NCI-H524 treated with DMSO at 0.1 percent for 48 hours (cell line): Measurements from ENCODE around the gene GPSM3.
A peak's percentile ranks its signal among the peaks of the same experiment; 100 is the strongest.
"Not testable (repeated sequence)": the region's sequence is repeated elsewhere in the genome, so short reads cannot be mapped to it uniquely, and the experiment has no call there.

ENCODE experiments used
- DNase-seq: peaks from one replicate; lab custom pipeline; 2025; lab: John Stamatoyannopoulos, UW

The GPSM3 gene

DNA sequence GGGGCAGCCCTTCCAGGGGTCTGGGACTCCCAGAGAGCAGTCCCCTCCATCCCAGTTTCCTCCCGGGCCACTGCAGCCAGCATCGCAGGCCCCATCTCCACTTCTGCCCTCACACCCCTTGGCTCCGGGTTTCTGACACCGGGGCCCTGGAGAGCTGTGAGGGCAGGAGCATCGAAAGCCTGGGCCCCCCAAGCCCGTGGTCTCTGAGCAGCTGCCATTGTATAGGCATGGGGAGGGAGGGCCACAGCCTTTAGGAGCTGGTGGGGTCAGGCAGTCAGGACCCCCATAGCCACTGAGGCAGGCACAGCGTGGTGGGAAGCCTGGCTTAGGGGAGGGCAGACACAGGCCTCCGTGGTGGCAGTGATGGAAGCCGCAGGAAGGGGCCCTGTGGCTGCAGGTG is 9.7 kb upstream of the GPSM3 start:
- no peak for DNase-seq

DNA sequence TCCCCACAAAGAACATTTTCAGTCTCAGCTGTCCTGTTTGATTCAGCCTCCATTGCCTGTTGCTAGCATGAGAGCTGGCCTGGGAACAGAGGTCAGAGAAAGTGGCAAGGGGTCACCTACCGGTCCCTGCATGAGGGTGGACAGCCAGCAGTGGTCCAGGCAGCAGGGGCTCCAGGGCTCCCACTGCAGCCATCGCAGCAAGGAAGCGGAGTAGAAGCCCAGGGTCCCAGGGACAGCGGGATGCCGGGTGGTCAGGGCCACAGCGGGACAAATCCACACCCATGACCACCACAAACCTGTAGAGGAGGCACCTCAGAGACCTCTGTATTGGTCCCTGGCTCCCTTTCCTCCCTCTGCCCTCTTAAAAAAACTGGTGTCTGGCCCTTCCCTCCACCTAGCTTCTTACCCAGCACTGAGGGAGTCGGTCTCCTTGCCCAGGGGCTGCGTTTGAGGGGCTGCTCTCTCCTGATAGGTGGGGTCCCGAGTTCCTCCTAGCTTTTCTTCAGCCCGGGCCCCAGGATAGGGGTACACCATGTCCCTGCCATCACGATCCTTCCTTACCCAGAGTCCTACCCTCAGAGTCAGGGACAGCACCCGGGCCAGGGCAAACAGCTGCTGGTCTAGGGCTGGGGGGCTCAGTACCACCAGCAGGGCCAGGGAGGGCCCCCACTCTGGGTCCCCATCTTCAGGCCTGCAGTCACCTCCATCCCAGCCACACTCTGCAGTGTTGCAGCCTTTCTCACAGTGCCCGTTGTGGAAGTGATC is 8.4 kb upstream of the GPSM3 start:
- DNase-seq, result no peak

DNA sequence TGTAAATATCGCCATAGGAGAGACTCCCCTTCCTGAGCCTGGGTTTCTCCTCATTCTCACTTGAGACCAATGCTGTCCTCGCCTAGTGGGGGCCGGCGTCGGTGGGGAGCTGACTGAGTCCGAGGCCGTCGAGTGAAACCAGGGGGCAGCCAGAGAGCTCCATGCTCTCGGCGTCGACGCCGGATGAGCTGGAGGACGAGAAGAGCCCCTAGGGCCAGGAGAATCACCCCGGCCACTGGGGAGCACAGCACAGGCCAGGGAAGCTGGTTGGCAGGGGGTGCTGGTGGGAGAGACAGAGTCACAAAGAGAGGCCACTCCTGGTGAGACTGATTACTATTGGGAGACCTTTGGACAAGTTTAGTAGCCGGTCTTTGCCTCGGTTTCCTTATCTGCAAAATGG is 6.4 kb upstream of the GPSM3 start:
- DNase-seq, result no peak

DNA sequence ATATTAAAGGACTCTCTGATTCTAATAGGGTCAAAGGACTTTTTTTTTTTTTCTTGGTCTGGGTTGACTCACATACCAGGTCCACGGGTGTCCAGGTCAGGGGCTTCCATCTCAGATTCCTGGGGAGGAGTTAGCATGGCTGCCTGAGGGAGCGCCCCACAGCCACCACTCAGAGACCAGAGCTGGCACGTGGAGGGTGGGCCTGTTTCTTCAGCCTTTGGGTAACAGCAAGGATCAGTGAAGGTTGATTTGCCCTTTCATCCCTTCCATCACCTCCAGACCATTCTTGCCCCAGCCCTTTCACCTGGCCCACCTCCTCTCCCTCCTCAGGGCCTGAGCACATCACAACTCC is 5.9 kb upstream of the GPSM3 start:
- DNase-seq, result no peak

DNA sequence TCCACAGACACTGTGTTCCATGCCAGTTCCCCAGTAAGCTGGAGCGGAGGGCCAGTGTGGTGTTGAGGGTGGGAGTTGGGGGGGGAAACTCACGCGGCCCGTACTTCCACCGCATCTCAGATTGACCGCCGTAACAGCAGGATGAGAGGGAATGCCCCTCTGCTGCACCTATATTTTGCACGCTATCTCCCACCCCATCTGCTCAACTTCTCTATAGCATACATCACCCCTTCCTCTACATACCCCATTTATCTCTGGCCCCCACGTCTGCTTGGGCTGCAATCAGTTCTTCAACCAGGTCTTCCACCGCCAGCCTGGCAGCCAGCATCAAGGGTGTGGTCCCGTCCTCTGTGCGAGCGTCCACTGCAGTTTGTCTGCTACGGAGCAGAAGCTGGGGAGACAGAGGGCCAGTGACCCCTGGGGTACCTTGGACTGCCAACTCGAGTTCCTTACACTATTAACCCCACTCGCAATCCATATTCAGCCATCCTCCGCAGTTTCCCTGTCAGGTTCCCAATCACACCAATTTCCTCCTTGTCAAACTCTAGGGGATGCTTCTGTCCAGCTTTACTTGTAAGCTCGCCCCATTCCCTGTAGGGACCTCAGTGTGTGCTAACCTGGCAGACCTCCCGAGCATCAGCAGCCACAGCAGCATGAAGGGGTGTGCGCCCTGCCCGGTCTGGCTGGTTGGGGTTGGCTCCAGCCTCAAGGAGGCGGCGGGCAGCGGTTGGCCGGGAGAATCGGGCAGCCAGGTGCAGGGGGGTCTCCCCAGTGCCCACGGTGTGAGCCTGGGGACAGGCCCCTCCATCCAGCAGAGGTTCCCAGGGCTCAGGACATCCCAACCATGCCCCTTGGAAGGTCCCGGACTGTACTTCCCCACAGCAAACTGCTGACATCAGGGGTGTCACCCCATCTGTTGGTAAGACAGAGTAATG is 4.5 kb upstream of the GPSM3 start:
- DNase-seq, result no peak

DNA sequence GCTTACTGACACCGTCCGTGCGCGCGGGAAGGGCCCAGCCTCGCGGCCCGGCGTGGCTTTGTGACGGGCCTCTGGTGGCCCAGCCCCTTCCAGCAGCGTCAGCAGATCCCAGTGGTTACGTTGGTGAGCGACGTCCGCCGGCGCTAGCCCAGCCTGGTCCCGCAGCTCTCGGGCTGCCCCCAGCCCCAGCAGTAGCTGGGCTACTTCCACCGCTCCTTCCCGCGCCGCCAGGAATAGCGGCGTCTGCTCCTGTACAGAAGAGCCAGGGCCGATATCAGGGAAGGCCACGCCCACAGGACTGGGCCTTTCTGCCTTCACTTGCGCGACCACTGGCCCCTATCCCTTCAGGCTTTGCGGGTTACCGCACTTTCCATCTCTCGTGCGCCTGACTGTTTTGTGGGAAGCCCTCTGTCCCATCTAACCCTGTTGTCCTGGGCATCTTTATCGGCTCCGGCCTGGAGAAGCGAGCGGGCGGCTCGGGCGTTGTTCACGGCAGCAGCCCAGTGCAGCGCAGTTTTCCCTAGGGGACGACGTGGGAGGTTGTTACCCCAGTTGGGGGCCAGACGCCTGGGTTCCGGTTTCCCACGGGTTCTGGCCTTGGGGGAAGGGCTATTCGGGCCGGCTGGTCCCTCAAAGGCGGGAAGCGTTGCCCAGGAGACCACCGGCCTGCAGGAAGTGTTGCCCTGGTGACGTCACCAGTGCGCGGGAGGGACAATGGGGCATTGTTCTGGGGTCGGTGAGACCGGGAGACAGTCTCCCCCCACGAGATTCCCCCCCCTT is 3.6 kb upstream of the GPSM3 start:
- DNase-seq, result peak; percentile 27

DNA sequence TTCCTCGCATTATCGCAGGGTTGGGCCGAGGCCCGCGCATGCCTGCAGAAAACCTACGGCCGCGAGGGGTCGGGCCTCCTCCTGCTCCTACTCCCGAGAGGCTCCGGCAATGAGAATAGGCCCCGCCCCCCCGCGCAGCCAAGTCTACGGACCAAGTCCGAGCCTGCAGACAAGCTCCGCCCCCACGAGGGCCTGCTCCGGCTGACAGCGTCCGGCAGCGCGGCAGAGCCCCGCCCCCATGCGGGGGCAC is 3.1 kb upstream of the GPSM3 start:
- DNase-seq, result peak; percentile 86

DNA sequence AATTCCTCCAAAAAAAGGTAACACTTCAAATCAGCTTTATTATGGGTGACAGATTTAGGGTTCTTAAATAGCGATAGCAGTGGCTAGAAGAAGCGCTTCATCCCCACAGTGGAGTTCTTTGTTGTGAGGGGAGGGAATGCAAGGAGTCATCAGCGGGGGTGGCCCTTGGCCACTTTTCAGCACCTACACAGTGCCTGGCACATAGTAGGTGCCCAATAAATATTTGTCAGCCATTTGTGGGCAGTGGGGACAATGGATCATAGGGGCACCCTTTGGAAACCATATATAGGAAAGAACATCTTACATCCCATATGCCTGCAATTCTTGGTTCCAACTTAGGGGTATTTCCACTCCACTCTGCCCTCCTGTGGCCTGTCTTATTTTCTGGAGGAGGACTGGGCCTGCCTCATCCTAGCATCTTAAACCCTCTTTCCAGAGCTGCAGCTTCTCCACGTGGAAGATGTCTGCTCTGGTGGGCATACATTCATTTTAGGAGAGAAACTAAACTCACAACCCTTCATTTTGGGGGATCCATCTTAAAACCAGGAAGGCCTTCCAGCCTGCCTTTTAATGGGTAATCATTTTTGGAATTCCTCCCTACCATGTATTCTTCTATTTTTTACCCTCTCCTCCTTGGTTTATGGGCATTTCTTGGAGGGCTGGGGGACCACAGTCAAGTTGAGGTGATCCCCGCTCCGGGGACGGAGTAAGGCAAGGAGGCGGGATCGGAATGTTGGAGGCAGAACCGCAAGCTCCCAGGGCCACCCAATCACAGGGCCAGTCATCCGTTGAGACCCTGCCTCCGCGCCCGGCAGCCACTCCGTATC is 2.6 kb upstream of the GPSM3 start:
- peak; percentile 4 for DNase-seq

DNA sequence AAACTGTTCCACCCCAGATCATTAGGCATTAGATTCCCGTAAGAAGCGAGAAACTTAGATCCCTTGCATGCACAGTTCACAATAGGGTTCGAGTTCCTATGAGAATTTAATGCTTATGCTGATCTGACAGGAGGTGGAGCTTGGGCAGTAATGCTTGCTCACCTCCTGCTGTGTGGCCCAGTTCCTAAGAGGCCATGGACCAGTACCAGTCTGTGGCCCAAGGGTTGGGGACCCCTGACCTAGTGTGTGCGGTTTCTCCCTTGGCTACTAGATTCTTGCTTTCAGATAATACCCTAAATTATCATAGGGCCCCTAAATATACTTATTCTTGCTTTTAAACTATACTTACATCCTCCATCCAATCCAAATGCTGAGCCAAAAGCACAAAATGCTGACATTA is 1.9 kb upstream of the GPSM3 start:
- no peak for DNase-seq

DNA sequence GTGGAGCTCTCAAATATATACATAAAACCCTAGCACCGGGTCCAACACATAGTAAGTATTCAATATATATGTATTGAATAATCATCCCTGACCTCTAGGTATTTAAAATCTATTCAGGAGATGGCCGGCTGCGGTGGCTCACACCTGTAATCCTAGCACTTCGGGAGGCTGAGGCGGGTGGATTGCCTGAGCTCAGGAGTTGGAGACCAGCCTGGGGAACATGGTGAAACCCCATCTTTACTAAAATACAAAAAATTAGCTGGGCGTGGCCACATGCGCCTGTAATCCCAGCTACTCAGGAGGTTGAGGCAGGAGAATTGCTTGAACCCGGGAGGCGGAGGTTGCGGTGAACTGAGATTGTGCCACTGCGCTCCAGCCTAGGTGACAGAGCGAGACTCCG is 653 bp upstream of the GPSM3 start:
- not testable (repeated sequence) for DNase-seq

DNA sequence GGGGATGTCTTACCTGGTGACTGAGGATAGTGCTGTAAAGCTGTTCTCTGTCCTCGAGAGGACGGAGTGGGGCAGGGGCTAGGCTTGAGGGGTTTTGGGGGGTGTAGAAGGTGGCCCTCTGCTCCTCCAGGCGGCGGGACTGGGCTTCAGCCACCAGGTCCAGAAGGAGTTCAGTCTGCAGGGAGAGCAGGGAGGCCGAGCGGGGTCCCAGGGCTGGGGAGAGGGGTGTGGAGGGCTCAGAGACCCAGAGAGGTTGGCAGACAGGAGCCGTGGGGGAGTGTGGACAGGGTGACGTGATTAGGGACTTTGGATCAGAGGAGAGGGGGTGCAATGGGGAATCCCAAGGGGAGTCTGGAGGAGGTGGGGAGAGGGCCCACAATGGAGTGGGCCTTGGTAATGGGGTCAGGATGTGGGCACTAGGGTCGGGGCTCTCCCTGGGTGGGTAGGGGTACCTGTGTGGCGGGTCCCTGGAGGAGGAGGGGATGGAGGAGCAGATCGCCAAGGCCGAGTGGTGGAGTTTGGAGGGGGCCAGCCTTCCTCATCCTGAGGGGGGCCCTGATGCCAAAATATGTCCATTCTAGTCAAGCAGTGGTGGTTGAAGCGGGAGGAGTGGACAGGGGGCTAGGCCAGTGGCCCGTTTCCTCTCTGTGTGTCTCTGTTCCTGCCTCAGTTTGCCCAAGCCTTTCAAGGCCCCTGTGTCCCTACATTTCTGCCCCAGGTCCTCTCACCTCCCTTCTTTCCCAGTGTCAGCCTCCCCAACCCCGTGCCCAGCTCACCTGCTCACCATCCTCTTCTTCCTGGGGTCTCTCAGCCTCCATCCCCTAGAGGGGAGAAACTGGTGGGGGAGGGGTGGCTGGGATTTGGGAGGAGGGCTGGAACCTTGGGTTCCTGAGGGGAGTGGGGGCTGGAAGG is 491 bp downstream of the GPSM3 start:
- DNase-seq, result no peak

DNA sequence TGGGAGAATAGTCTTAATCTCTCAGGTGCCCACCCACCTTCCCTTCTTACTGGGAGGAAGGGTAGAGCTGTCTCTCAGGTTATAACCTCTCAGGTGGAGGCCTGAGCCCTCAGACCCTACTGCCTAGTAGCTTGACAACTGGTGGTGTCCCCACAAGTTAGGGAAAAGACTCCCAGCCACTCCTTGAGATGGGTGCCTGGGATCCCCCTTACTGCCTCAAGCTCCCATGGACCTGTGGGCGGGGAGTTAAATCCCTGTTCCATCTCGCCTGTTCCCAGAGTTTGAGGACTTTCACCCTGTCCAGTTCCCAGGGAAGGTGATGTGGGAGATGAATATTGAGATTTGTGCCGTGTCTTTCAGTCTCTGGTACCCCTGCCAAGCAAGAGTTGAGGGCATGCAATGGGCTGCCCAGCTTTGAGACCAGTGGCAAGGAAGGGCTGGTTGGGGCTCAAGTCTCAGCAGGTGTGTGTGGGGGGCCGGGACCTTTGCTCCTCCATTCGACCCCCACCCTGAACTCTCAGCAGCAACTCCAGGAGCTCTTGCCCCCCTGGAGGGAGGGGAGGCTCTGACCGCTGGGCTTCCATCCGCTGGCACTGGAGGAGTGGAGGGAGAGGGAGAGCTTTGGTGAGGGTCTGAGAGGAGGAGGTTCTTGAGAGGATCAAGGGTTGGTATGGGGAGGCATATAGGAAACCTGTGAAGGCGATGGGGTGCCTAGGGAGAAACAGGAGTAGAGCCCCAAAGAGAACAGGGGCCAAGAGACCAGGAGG is 1.3 kb downstream of the GPSM3 start:
- no peak for DNase-seq

DNA sequence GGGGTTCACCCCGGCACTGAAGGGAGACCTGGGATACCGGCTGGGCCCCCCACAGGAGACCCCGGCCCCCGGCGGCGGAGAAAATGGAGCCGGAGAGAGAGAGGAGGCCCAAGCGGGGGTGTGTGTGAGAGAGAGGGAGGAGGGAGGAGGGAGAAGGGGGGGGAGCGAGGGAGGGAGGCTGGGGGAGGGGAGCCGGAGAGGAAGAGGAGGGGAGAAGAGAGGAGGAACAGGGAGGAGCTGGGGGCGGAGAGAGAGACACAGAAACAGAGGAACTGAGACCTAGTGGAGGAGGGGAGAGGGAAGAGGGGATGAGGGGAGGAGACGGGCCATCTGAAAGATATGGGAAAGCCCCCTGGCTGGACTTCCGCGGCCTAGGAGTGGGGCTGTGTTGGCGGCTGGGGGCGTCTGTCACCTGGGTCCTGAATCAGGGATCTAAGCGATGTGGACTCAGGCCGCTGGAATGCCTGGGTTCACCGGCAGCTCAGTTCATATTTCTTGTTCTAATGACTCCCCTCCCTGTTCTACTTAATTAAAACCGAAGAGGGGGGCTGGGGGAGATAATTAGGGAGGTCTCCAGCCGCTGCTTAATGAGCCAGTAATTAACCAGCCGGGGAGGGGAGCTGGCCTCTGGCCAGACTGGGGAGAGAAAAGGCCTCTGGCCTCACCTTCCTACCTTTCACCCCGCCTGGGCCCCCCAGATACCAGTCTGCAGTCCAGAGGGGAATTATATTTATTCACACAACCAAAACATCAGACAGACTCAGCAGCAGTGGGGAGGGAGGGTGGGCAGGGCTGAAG is 2.2 kb downstream of the GPSM3 start, which contains the start of gene PBX2:
PBX2 (minus strand) TSS at position 149 of the 798 bp plus-strand sequence. CDS start 287 bp downstream, outside the sequence.
- DNase-seq, result peak; percentile 4

DNA sequence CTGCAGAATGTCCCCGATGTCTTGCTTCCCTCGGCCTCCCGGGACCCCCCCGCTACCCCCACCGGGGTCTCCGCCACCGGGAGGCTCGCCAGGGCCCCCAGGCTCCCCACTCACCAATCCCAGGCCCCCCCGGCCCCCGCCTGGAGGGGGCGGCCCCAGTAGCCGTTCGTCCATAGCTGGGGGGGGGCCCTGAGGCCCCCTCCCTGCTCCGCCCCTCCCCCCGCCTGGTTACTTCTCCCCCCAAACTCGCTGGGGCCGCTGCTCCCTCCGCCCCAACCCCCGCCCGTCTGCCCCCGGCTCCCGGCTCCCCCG is 2.7 kb downstream of the GPSM3 start:
- no peak for DNase-seq

DNA sequence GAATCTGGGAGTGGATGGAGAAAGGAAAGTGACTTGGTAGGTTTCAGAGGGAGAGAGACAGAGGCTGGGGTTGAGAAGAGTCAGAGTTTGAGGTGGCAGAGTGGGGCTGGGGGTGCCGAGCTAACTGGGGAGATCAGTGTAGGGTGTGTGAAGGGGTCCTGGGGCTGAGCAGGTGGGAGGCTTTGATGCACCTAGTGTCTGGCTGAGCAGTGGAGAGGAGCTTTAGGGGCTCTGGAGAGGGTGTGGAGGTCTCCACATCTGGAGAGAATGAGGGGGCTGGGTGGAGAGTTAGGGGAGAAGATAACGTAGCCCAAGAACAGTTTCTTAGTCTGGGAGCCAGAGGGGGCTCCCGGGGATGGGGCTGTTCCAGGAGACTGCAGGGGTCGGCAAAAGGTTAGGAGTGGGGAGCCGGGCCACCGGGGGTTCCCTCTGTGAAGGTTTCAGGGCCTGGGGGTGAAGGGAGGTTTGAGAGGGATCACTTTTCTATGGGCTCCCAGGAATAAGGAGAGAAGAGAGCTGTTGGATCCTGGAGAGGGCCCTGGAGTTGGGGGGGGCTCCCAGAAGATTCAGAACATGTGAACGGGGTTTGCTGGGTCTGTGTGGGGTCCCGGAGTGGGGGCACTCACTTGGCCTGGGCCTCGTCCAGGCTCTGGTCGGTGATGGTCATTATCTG is 3.2 kb downstream of the GPSM3 start:
- DNase-seq, result no peak

DNA sequence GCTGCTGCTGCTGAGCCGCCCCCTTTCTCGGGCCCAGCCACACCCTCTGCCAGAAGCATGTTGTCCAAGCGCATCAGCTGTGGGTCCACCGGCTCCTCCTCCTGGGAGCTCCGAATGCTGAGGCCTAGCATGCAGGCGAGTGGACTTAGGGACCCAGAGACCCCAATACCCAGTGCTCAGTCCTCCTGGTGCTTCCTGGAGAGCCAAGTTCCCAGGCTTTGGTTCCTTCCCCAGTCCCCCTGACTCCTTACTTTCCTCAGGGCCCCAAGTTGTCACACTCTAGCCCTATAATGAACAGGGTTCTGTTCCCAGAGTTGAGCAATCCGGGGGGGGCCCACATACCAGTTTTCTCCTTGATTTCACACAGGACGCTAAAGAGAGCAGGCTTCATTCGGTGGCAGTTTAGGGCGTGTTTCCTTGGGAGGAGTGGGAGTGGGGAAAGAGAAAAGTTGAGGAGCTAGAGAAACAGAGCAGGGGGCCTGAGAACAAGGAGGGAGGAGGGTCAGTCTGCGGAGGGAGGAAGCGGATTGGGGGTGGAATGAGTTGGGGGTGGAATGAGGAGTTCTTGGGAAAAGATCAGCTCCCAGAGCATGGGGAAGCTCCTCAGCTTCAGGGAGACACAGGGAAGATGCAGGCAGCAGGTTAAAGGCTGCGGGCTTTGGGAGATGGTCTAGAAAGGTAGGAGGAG is 3.9 kb downstream of the GPSM3 start:
- DNase-seq, result no peak

DNA sequence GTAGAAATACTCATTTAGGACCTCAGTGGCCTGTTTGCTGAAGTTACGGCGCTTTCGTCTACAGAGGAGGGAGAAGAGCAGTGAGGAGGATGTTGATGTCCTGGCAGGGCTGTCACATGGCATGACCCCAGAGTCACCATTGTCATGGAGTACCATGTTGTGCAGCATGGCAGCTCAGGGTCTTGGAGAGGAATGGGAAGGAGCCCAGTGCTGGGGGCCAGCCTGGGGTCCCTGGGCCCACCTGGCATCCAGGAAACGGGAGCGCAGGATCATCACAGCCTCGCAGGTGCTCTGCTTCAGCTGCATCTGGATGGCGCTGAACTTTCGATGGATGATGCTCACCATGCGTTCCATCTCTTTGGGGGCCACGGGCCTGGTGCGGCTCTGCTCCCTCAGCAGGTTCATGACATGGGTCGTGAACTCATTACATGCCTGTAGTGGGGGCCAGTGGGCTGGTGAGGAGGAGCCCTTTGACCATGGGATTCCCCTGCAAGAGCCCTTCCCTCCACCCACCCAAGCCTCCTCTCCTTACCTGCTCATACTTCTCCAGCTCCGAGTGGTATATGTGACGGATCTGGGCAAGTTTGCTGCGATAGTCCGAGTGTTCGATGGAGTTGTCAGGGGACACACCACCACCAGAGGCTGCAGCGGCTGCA is 4.6 kb downstream of the GPSM3 start:
- not testable (repeated sequence) for DNase-seq
